A673 (cell line): ENCODE results near the gene KRT7. TPM values are rescaled to one million over a fixed set of nuclear protein-coding genes. Genes with fewer than 3 reads are reported as not detected.

Experiments used
- BruUV-seq: library from RNA; stranded (reverse); fragments of 400-500 nt; replicated peaks from 2 replicates; lab custom pipeline; 2021; lab: Mats Ljungman, UMichigan
- CTCF ChIA-PET: fragments of 300-600 bp; sonication (Branson Sonifier 250); formaldehyde crosslinking; loops from one replicate; lab custom pipeline; 2022; ENCODE audit warnings: antibody characterized with exemption; lab: Charles Lee
- POLR2A ChIA-PET: fragments of 300-600 bp; sonication (Branson Sonifier 250); formaldehyde crosslinking; loops from one replicate; lab custom pipeline; 2022; ENCODE audit warnings: antibody characterized with exemption; ENCODE audit not compliant: low non-redundant PET; lab: Charles Lee
- DNase-seq: peaks from one replicate; pipeline ENCODE4 v3.0.0-alpha.2; 2015; ENCODE audit warnings: low spot score
- H3K27ac ChIP-seq: fragments of 200-600 bp; sonication (generic); 2 replicates; pipeline ENCODE4 v1.5.1; 2016; ENCODE audit warnings: mixed run types, low read depth, mild to moderate bottlenecking, mixed read lengths, antibody characterized with exemption, low read length; ENCODE audit not compliant: poor library complexity, severe bottlenecking
- H3K27me3 ChIP-seq: fragments of 200-600 bp; sonication (generic); replicated peaks from 2 replicates; pipeline ENCODE4 v1.6.1; 2017; ENCODE audit warnings: mixed run types, low read depth, mild to moderate bottlenecking, mixed read lengths, antibody characterized with exemption, low read length; ENCODE audit not compliant: insufficient read depth, poor library complexity
- H3K36me3 ChIP-seq: fragments of 200-600 bp; sonication (generic); 2 replicates; pipeline ENCODE4 v1.6.1; 2016; ENCODE audit warnings: mixed run types, mild to moderate bottlenecking, mixed read lengths, antibody characterized with exemption, low read length; ENCODE audit not compliant: insufficient read depth, poor library complexity, severe bottlenecking
- H3K4me1 ChIP-seq: fragments of 200-600 bp; sonication (generic); 2 replicates; pipeline ENCODE4 v1.6.1; 2017; ENCODE audit warnings: mixed run types, mild to moderate bottlenecking, mixed read lengths, antibody characterized with exemption, low read length; ENCODE audit not compliant: insufficient read depth, poor library complexity, severe bottlenecking
- H3K4me3 ChIP-seq: fragments of 200-600 bp; sonication (generic); 2 replicates; pipeline ENCODE4 v1.5.1; 2016; ENCODE audit warnings: low read depth, mixed run types, mild to moderate bottlenecking, mixed read lengths, low read length; ENCODE audit not compliant: poor library complexity, severe bottlenecking
- H3K9me3 ChIP-seq: fragments of 200-600 bp; sonication (generic); 2 replicates; pipeline ENCODE4 v1.6.1; 2016; ENCODE audit warnings: mixed run types, low read depth, mild to moderate bottlenecking, mixed read lengths, antibody characterized with exemption, low read length; ENCODE audit not compliant: poor library complexity, severe bottlenecking
- CTCF ChIP-seq: fragments of 300-800, 200-600 bp; sonication (generic); conservative IDR thresholded peaks from 2 replicates; pipeline ENCODE4 v1.5.1; 2017; ENCODE audit warnings: low read depth, mild to moderate bottlenecking, antibody characterized with exemption, low read length, moderate library complexity, mixed read lengths
- EZH2 ChIP-seq: fragments of 200-600 bp; sonication (generic); IDR thresholded peaks from 2 replicates; pipeline ENCODE4 v1.6.1; 2017; ENCODE audit warnings: borderline replicate concordance, low read depth, mild to moderate bottlenecking, mixed read lengths, antibody characterized with exemption, low read length; ENCODE audit not compliant: poor library complexity, severe bottlenecking
- intact Hi-C: fragments of 100-400 bp; cut with micrococcal nuclease; formaldehyde crosslinking; loops from one replicate; pipeline ENCODE4 v1.10.0; 2022; ENCODE audit not compliant: unreplicated experiment
- total RNA-seq: library from RNA; stranded (reverse); gene quantifications from 2 replicates; pipeline ENCODE4 v1.2.3, GENCODE V29; 2021

KRT7 gene
- total RNA-seq, 1 experiment from 2014 or later = 1.0 TPM

GRCh38 chr12:52267699-52268098 is 34.7 kb downstream of the KRT7 start:
- CTCF ChIA-PET = no interaction called here
- no peak overlapping the region for H3K4me3 ChIP-seq
- no peaks in the 10 kb centered on the region for H3K36me3 ChIP-seq
- H3K27ac ChIP-seq = no peak overlapping the region
- DNase-seq = no peak
- POLR2A ChIA-PET = no interaction called here
- no peaks in the 10 kb centered on the region for H3K9me3 ChIP-seq
- intact Hi-C loops = no loop called here
- H3K4me1 ChIP-seq = no peaks in the 10 kb centered on the region
- peaks cover 4% of the 10 kb centered on the region for H3K27me3 ChIP-seq
- TF ChIP-seq EZH2 (no peak), CTCF (no peak)
- BruUV-seq = no TSS peak

- H3K9me3 ChIP-seq = no peaks in the 10 kb centered on the region
- no peaks in the 10 kb centered on the region for H3K4me1 ChIP-seq
- BruUV-seq = no TSS peak
- H3K36me3 ChIP-seq = no peaks in the 10 kb centered on the region
- DNase-seq = no peak
- H3K27ac ChIP-seq = no peak overlapping the region
- CTCF ChIA-PET = no interaction called here
- intact Hi-C loops = no loop called here
- TF ChIP-seq EZH2 = no peak
- no peak for TF ChIP-seq CTCF
- POLR2A ChIA-PET = no interaction called here
- H3K27me3 ChIP-seq = peaks cover 5% of the 10 kb centered on the region
- H3K4me3 ChIP-seq = no peak overlapping the region
Observed at GRCh38 chr12:52268212-52268611, 35.2 kb downstream of the KRT7 start.

GRCh38 chr12:52270541-52271070 is 37.6 kb downstream of the KRT7 start:
- Histone ChIP-seq H3K9me3 (no peaks in the 10 kb centered on the region), H3K4me3 (no peak overlapping the region), H3K27ac (no peak overlapping the region), H3K4me1 (no peaks in the 10 kb centered on the region), H3K27me3 (peaks cover 5% of the 10 kb centered on the region), H3K36me3 (no peaks in the 10 kb centered on the region)
- no peak for DNase-seq
- intact Hi-C loops = no loop called here
- no TSS peak for BruUV-seq
- POLR2A ChIA-PET = interaction anchor here (0.7 kb wide), 1 partner anchor 186 kb away, joined by 4 read pairs; no protein-coding TSS in a partner anchor
- TF ChIP-seq CTCF (no peak), EZH2 (no peak)
- CTCF ChIA-PET = interaction anchor here (1.3 kb wide), 1 partner anchor 8 kb away, joined by 4 read pairs; no protein-coding TSS in a partner anchor
